ENCODE measurements around the gene PSMA1.
"Not testable (repeated sequence)": the region's sequence is repeated elsewhere in the genome, so short reads cannot be mapped to it uniquely, and the experiment has no call there.

PSMA1 gene

GRCh38 chr11:14519917-14520746 is at the start of gene PSMA1:
Gene PSMA1 (minus strand): TSS chr11:14520386. CDS start chr11:14520299, 87 bp downstream.
- peak; percentile 58 for DNase-seq (ENCODE audit: low spot score)

GRCh38 chr11:14569516-14569915 is 49.3 kb upstream of the PSMA1 start:
- not testable (repeated sequence) for DNase-seq (ENCODE audit: low spot score)

GRCh38 chr11:14567064-14567651 is 47.0 kb upstream of the PSMA1 start:
- no peak for DNase-seq (ENCODE audit: low spot score)

GRCh38 chr11:14566331-14567063 is 46.3 kb upstream of the PSMA1 start:
- DNase-seq (ENCODE audit: low spot score): no peak

- no peak for DNase-seq (ENCODE audit: low spot score)
These were observed 45.7 kb upstream of the PSMA1 start for GRCh38 chr11:14565845-14566244.

- DNase-seq (ENCODE audit: low spot score): no peak
These were observed 35.6 kb upstream of the PSMA1 start for GRCh38 chr11:14555818-14556217.

GRCh38 chr11:14554959-14555358 is 34.8 kb upstream of the PSMA1 start:
- DNase-seq (ENCODE audit: low spot score): no peak

GRCh38 chr11:14552089-14552488 is 31.9 kb upstream of the PSMA1 start:
- DNase-seq (ENCODE audit: low spot score): no peak

GRCh38 chr11:14551380-14551779 is 31.2 kb upstream of the PSMA1 start:
- DNase-seq (ENCODE audit: low spot score): no peak

- no peak for DNase-seq (ENCODE audit: low spot score)
These were observed 29.7 kb upstream of the PSMA1 start for GRCh38 chr11:14549891-14550290.

GRCh38 chr11:14547440-14547839 is 27.3 kb upstream of the PSMA1 start:
- DNase-seq (ENCODE audit: low spot score): no peak

- no peak for DNase-seq (ENCODE audit: low spot score)
These were observed 26.5 kb upstream of the PSMA1 start for GRCh38 chr11:14546672-14547071.

GRCh38 chr11:14544611-14545010 is 24.4 kb upstream of the PSMA1 start:
- no peak for DNase-seq (ENCODE audit: low spot score)

GRCh38 chr11:14543260-14543659 is 23.1 kb upstream of the PSMA1 start:
- DNase-seq (ENCODE audit: low spot score): no peak

- no peak for DNase-seq (ENCODE audit: low spot score)
These were observed 22.1 kb upstream of the PSMA1 start for GRCh38 chr11:14542324-14542723.

- DNase-seq (ENCODE audit: low spot score): peak; percentile 18
These were observed 21.2 kb upstream of the PSMA1 start for GRCh38 chr11:14541192-14541947.

- DNase-seq (ENCODE audit: low spot score): no peak
These were observed 19.8 kb upstream of the PSMA1 start for GRCh38 chr11:14539982-14540421.

GRCh38 chr11:14538926-14539554 is 18.9 kb upstream of the PSMA1 start:
- no peak for DNase-seq (ENCODE audit: low spot score)

- no peak for DNase-seq (ENCODE audit: low spot score)
These were observed 18.2 kb upstream of the PSMA1 start for GRCh38 chr11:14538271-14538925.

GRCh38 chr11:14537134-14537599 is 17.0 kb upstream of the PSMA1 start:
- DNase-seq (ENCODE audit: low spot score): peak; percentile 17

- not testable (repeated sequence) for DNase-seq (ENCODE audit: low spot score)
These were observed 15.0 kb upstream of the PSMA1 start for GRCh38 chr11:14535166-14535565.

All from HuH-7.5 (cell line).